ENCODE measurements around the gene PTGER1.

The PTGER1 gene

GRCh38 chr19:14497228-14497921 lies 22.2 kb upstream of the PTGER1 start:
- no peak for DNase-seq

- DNase-seq: no peak
Measured at GRCh38 chr19:14496834-14497227, 21.7 kb upstream of the PTGER1 start.

GRCh38 chr19:14496029-14496833 lies 21.1 kb upstream of the PTGER1 start, which contains the start of gene GIPC1:
GIPC1 (minus strand) TSS chr19:14496127; CDS start chr19:14482976, 13,151 bp downstream.
- DNase-seq: peak; percentile 87

GRCh38 chr19:14495672-14496028 lies 20.5 kb upstream of the PTGER1 start:
- no peak for DNase-seq

- DNase-seq: no peak
Measured at GRCh38 chr19:14494910-14495671, 19.9 kb upstream of the PTGER1 start.

GRCh38 chr19:14494411-14494810 lies 19.3 kb upstream of the PTGER1 start:
- no peak for DNase-seq

- DNase-seq: no peak
Measured at GRCh38 chr19:14492756-14493337, 17.7 kb upstream of the PTGER1 start.

GRCh38 chr19:14487370-14488125 lies 12.4 kb upstream of the PTGER1 start:
- DNase-seq: no peak

GRCh38 chr19:14482172-14482941 lies 7.2 kb upstream of the PTGER1 start:
- DNase-seq: no peak

GRCh38 chr19:14480700-14481079 lies 5.5 kb upstream of the PTGER1 start:
- no peak for DNase-seq

- peak; percentile 81 for DNase-seq
Measured at GRCh38 chr19:14479975-14480699, 5.0 kb upstream of the PTGER1 start.

- no peak for DNase-seq
Measured at GRCh38 chr19:14479309-14479974, 4.3 kb upstream of the PTGER1 start.

GRCh38 chr19:14478113-14478545 lies 3.0 kb upstream of the PTGER1 start:
- no peak for DNase-seq

GRCh38 chr19:14477418-14478112 lies 2.4 kb upstream of the PTGER1 start:
- no peak for DNase-seq

GRCh38 chr19:14476673-14477401 lies 1.7 kb upstream of the PTGER1 start:
- peak; percentile 43 for DNase-seq

- DNase-seq: no peak
Measured at GRCh38 chr19:14476327-14476672, 1.1 kb upstream of the PTGER1 start.

GRCh38 chr19:14474827-14475226 lies 327 bp downstream of the PTGER1 start:
- DNase-seq: no peak

- no peak for DNase-seq
Measured at GRCh38 chr19:14473978-14474578, 1.1 kb downstream of the PTGER1 start.

Measured in activated T-cell treated with anti-CD3 and anti-CD28 coated beads, Interleukin-2, amount 50 U/mL, for 1 hour (primary cell).